GM19240 (cell line): Measurements from ENCODE around the gene MAD2L2.

Source experiments
- DNase-seq: peaks from one replicate; pipeline ENCODE4 v3.0.0; 2011; ENCODE audit warnings: low spot score; ENCODE audit not compliant: insufficient read length

The MAD2L2 gene

GRCh38 chr1:11653101-11653860, 27.7 kb downstream of the MAD2L2 start:
- no peak for DNase-seq

GRCh38 chr1:11652203-11652780, 28.7 kb downstream of the MAD2L2 start:
- no peak for DNase-seq

GRCh38 chr1:11651017-11651416, 29.9 kb downstream of the MAD2L2 start:
- no peak for DNase-seq

- peak; percentile 45 for DNase-seq
Measured at GRCh38 chr1:11650331-11650991, 30.5 kb downstream of the MAD2L2 start.

GRCh38 chr1:11649624-11650330, 31.2 kb downstream of the MAD2L2 start:
- no peak for DNase-seq

- no peak for DNase-seq
Measured at GRCh38 chr1:11649237-11649623, 31.7 kb downstream of the MAD2L2 start.

GRCh38 chr1:11648732-11649158, 32.2 kb downstream of the MAD2L2 start:
- DNase-seq: no peak

GRCh38 chr1:11648039-11648438, 32.9 kb downstream of the MAD2L2 start:
- DNase-seq: no peak

- DNase-seq: no peak
Measured at GRCh38 chr1:11647333-11647732, 33.6 kb downstream of the MAD2L2 start.

GRCh38 chr1:11646317-11646716, 34.6 kb downstream of the MAD2L2 start:
- no peak for DNase-seq

GRCh38 chr1:11645670-11646265, 35.2 kb downstream of the MAD2L2 start:
- DNase-seq: peak; percentile 59

- DNase-seq: no peak
Measured at GRCh38 chr1:11645270-11645669, 35.7 kb downstream of the MAD2L2 start.

GRCh38 chr1:11643782-11644181, 37.2 kb downstream of the MAD2L2 start:
- no peak for DNase-seq

- peak; percentile 84 for DNase-seq
Measured at GRCh38 chr1:11642418-11643017, 38.4 kb downstream of the MAD2L2 start.

GRCh38 chr1:11641776-11642305, 39.1 kb downstream of the MAD2L2 start:
- no peak for DNase-seq

GRCh38 chr1:11640944-11641343, 40.0 kb downstream of the MAD2L2 start:
- DNase-seq: no peak

GRCh38 chr1:11640101-11640500, 40.8 kb downstream of the MAD2L2 start:
- DNase-seq: no peak

- no peak for DNase-seq
Measured at GRCh38 chr1:11639372-11639771, 41.6 kb downstream of the MAD2L2 start.

- no peak for DNase-seq
Measured at GRCh38 chr1:11638121-11638520, 42.8 kb downstream of the MAD2L2 start.

- DNase-seq: no peak
Measured at GRCh38 chr1:11634365-11635192, 46.4 kb downstream of the MAD2L2 start.
